ENCODE measurements around the gene ALDH1L1.
A peak's percentile ranks its signal among the peaks of the same experiment; 100 is the strongest.
"Not testable (repeated sequence)": the region's sequence is repeated elsewhere in the genome, so short reads cannot be mapped to it uniquely, and the experiment has no call there.

ALDH1L1 gene

GRCh38 chr3:126104742-126105605 lies 75.4 kb downstream of the ALDH1L1 start:
- no peak for DNase-seq

- no peak for DNase-seq
Measured at GRCh38 chr3:126104028-126104635, 76.3 kb downstream of the ALDH1L1 start.

DNA sequence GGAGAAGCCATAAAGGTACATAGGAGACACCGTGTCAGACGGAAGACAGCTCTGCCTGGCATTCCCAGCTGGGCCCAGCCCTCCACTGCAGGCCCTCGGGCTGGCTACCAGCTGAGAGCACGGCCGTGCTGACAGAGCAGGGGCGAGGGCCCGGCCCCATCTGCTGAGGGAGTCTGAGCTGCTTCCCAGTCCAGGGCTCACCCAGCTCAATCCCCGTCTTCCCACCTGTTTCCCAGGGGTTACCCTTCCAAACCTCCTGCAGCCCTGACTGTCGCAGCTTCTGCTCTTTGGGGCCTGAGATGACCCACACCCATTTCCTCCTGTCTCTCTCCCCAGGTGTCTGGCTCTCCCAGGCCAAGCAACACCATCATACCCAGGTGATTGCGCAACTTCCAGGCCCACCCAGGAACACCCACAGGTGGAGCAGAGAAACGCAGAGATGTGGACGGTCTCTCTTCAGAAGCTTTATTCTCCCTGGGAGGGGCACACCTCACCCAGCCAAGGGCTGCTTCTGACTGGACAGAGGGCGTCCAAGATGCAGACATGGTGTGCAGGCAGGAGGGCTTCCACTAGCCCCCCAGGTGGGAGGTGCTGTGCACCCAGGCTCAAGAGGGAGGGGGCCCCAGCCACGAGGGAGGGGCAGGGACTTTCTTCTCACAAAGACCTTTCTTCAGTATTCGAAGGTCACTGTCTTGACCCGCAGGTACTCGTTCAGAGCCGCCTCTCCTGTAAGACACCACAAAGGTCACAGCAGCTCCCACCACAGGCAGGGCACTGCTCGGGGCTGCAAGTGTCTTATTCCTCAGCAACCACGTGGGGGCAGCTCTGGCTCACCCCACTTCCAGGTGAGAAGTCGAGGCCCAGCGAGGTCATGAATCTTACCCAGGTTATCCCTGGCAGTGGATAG lies 77.0 kb downstream of the ALDH1L1 start:
- no peak for DNase-seq

GRCh38 chr3:126102530-126102951 lies 77.8 kb downstream of the ALDH1L1 start:
- DNase-seq, result no peak

DNA sequence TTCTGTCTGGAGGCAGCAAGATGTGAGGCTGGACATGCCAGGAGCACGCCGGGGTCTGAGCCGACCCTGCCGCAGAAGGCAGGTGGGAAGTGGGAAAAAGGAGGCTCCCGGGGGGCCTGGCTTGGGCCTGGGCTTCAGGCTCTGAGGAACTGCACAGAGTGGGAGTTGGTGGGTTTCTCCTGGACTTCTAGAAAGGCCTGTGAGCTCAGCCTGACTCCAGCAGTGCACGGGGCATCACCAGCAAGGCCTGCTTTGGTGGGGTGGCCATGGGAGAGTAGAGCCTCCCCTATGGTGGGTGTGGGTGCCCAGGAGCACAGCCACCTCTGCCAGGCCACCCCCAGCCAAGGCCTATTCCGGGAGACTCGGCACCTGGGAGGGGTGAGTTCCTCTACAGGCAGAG lies 78.4 kb downstream of the ALDH1L1 start:
- no peak for DNase-seq

- no peak for DNase-seq
Measured at GRCh38 chr3:126101521-126101982, 78.8 kb downstream of the ALDH1L1 start.

DNA sequence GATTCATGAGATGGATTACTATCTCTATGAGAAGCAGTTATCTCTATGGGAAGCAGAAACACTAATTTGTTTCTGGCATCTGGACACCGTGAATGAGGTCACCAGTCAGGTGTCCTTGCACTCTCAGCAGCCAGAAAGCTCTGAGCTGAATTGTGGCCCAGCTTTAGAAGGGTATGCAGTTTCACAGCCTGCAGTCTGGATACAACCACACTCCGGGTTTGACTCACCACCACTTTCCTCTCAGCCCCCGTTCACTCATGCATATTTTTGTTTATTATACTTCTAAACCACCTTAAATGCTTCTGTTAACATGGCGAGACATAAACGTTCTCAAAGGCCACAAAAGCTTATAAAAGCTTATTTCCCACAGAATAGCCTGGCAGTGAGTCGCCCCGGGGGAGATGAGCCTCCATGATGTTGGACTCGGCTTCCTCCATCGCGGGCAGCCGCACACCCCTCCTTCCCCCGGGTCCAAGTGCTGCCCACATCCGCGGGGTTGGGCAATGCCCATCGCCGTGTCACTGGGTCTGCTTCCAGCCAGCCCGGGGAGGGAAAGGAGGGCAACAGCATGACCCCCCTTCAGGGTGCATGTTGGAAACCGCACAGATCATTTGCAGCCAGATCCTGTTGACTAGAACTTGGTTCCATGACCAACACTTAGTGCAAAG lies 79.6 kb downstream of the ALDH1L1 start:
- DNase-seq, result no peak

GRCh38 chr3:126100269-126100633 lies 80.1 kb downstream of the ALDH1L1 start:
- no peak for DNase-seq

- no peak for DNase-seq
Measured at GRCh38 chr3:126098391-126098858, 82.0 kb downstream of the ALDH1L1 start.

- no peak for DNase-seq
Measured at GRCh38 chr3:126097801-126098200, 82.6 kb downstream of the ALDH1L1 start.

DNA sequence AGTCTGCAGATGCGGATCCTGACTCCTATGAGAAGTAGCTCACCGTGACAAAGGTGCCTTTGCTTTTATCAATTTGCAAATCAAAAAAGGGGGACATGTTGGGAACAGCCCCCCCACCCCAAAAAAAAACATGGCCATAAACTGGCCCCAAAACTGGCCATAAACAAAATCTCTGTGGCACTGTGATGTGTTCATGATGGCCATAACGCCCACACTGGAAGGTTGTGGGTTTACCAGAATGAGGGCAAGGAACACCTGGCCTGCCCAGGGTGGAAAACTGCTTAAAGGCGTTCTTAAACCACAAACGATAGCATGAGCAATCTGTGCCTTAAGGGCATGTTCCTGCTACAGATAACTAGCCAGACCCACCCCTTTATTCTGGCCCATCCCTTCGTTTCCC lies 84.1 kb downstream of the ALDH1L1 start:
- DNase-seq, result not testable (repeated sequence)

- DNase-seq, result not testable (repeated sequence)
Measured at GRCh38 chr3:126092128-126092527, 88.3 kb downstream of the ALDH1L1 start.

DNA sequence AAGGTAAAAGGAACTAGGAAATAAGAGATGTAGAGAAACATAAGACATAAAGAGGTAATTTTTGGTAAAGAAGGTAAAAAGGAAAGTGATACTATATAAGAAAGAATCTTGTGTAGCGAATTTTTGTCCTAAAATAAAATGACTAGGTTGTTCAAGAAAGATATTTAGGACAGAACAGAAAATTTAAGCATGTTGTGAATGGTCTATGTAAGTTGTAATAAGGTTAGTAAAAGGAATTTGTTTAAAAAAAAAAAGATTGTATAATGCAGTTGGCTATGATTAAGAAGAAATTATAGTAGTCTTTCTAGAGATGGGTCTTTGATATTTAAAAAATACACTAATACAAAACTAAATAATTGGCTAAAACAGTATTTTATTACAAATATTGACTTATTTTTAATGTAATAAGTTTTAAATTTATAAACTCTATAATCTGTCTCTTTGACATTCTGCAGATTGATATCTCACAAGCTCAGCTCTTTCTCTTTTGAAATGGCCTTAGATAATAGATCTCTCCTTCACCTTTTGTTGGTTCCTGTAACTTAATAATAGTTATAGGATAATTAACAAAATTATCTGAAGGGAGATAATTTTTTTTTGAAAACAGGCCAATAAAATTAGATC lies 92.7 kb downstream of the ALDH1L1 start:
- no peak for DNase-seq

DNA sequence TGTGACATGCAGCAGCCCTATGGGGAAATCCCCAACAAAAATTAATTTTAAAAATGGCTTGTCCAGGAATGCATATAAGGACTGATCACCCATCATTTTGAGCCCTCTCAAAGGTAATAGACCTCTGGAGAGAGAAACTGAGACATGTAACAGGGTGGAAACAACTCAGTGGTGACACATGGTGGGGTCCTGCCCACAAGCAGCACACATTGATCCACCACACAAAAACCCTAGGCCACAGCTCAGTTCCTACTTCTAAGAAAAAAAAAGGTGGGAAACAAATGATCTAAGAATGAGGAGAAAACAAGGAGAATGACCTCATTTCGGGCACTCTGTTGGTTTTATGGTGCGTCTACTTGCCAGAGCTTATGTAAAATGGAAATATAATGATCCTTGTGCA lies 94.5 kb downstream of the ALDH1L1 start:
- no peak for DNase-seq

DNA sequence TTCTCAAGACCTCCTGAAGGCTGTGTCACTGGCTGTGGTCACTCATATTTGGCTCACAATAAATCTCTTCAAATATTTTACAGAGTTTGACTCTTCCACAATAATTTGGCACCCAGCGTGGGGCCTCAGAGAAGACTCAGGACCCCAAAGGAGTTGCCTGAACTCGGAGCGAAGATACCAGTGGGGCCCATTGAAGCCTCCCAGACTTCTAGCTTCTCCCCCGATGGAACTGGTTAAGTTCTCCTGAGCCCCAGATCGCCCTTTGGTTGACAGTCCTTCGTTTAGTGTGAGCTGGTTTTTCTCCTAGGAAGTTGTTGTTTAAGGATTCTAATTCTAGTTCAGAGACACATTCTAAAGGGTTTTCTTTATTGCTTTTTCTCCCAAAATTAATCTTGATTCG lies 95.1 kb downstream of the ALDH1L1 start:
- no peak for DNase-seq

GRCh38 chr3:126084768-126085180 lies 95.6 kb downstream of the ALDH1L1 start:
- DNase-seq, result no peak

DNA sequence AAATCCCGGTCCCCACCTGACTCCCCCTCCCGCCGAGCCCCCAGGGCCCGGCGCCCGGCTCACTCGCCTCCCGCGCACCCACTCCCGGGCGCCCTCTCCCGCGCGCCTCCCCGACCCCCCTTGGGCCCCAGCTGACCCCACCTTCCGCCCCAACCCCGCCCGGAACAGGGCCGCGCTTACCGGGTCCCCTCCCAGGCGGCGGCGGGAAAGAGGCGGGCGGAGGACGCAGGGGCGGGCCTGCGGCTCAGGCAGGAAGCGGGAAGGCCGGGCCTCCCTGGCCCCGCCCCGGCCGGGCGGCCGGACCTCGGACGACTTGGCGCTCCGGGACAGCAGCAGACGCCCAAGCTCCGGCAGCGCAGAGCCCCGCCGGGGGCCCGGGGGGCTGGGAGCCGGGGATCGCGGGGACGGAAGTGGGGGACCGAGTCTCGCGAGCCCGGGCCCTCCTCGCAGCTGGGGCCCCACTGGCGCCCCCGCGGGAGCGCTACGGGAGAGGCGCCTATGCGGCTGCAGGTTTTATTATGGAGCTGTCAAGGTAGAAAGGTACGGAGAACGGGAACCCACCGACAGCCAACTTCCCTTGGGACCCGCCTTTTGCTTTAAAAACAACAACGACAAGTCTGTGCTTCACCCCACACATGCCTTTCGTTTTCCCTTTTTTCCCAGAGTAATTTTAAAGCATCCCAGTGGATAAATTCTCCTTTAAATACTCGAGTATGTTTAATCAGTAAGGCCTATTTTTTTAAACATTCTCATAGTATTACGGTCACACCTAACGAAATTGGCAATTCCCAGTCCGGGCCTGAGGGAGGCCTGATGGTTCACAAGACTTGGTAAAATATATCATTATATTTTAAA lies 96.2 kb downstream of the ALDH1L1 start, which contains the start of gene SLC41A3:
SLC41A3 (minus strand) TSS at position 212 of the 855 bp plus-strand sequence. CDS start 15,905 bp downstream, outside the sequence.
- DNase-seq, result peak; percentile 81

GRCh38 chr3:126083511-126083912 lies 96.9 kb downstream of the ALDH1L1 start:
- DNase-seq, result peak; percentile 4

- no peak for DNase-seq
Measured at GRCh38 chr3:126083138-126083445, 97.3 kb downstream of the ALDH1L1 start.

DNA sequence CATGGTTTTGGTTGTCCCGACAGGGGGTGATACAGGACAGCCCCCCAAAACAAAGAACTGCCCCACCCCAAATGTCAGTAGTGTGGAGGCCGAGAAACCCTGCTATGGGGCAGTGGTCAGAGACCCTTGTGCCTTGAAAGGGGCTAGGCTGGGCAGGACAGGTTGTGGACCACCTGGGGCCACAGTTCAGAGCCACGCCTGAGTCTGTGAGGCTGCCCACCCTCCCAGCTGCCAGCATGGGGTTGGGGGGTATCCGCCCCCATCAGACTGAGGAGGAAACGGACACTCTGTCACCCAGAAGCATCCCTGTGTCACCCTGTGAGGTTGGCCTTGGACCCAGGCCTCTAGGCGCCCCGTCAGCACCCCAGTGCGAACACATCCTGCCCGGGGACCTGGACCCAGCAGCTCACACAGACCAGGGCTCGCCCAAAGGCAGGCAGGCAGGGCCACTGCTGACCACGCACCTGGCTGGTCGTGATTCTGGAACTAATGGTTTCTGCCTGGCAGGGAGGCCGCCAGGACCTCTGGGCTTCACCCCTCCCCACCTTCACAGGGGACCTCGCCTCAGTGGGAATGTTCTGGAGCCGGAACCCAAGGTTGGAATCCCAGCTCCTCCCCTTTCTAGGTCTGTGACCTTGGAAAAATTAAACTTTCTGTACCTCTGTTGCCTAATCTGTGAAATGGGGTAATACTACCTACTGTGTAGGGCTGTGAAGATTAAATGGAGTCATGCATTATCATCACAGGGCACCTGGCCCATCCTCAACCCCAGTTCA lies 97.8 kb downstream of the ALDH1L1 start:
- DNase-seq, result no peak
